ENCODE results near the gene EML6.

DNA sequence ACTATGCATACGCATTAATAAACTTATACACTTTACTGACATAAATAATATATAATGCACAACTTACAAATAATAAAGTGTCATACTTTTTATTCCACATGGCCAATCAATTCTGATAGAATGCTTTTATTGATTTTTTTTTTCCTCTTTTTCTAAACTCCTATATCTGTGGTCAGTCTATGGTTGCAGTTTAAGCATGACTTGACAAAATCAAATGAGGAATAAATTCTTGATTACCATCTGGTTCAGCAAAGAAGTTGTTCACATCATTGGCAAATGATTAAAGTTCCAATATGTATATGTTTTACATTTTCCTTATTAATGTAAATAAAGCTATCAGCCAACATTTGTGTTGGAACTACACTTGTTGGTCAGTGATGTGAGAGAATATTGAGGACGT is 83.5 kb downstream of the EML6 start:
- TF ChIP-seq, protein P1, sequence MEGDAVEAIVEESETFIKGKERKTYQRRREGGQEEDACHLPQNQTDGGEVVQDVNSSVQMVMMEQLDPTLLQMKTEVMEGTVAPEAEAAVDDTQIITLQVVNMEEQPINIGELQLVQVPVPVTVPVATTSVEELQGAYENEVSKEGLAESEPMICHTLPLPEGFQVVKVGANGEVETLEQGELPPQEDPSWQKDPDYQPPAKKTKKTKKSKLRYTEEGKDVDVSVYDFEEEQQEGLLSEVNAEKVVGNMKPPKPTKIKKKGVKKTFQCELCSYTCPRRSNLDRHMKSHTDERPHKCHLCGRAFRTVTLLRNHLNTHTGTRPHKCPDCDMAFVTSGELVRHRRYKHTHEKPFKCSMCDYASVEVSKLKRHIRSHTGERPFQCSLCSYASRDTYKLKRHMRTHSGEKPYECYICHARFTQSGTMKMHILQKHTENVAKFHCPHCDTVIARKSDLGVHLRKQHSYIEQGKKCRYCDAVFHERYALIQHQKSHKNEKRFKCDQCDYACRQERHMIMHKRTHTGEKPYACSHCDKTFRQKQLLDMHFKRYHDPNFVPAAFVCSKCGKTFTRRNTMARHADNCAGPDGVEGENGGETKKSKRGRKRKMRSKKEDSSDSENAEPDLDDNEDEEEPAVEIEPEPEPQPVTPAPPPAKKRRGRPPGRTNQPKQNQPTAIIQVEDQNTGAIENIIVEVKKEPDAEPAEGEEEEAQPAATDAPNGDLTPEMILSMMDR (conservative IDR thresholded peaks at IDR 0.05; ENCODE audit: low read depth in 2 of 2) = no peak
- TF ChIP-seq EZH2 (IDR thresholded peaks at IDR 0.05; ENCODE audit: low read depth, unreplicated experiment) = no peak
- TF ChIP-seq EZH2phosphoT487 (IDR thresholded peaks at IDR 0.05; ENCODE audit: unreplicated experiment) = no peak
- TF ChIP-seq, protein P2, sequence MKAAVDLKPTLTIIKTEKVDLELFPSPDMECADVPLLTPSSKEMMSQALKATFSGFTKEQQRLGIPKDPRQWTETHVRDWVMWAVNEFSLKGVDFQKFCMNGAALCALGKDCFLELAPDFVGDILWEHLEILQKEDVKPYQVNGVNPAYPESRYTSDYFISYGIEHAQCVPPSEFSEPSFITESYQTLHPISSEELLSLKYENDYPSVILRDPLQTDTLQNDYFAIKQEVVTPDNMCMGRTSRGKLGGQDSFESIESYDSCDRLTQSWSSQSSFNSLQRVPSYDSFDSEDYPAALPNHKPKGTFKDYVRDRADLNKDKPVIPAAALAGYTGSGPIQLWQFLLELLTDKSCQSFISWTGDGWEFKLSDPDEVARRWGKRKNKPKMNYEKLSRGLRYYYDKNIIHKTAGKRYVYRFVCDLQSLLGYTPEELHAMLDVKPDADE (IDR thresholded peaks at IDR 0.05) = no peak
- TF ChIP-seq, protein P3, sequence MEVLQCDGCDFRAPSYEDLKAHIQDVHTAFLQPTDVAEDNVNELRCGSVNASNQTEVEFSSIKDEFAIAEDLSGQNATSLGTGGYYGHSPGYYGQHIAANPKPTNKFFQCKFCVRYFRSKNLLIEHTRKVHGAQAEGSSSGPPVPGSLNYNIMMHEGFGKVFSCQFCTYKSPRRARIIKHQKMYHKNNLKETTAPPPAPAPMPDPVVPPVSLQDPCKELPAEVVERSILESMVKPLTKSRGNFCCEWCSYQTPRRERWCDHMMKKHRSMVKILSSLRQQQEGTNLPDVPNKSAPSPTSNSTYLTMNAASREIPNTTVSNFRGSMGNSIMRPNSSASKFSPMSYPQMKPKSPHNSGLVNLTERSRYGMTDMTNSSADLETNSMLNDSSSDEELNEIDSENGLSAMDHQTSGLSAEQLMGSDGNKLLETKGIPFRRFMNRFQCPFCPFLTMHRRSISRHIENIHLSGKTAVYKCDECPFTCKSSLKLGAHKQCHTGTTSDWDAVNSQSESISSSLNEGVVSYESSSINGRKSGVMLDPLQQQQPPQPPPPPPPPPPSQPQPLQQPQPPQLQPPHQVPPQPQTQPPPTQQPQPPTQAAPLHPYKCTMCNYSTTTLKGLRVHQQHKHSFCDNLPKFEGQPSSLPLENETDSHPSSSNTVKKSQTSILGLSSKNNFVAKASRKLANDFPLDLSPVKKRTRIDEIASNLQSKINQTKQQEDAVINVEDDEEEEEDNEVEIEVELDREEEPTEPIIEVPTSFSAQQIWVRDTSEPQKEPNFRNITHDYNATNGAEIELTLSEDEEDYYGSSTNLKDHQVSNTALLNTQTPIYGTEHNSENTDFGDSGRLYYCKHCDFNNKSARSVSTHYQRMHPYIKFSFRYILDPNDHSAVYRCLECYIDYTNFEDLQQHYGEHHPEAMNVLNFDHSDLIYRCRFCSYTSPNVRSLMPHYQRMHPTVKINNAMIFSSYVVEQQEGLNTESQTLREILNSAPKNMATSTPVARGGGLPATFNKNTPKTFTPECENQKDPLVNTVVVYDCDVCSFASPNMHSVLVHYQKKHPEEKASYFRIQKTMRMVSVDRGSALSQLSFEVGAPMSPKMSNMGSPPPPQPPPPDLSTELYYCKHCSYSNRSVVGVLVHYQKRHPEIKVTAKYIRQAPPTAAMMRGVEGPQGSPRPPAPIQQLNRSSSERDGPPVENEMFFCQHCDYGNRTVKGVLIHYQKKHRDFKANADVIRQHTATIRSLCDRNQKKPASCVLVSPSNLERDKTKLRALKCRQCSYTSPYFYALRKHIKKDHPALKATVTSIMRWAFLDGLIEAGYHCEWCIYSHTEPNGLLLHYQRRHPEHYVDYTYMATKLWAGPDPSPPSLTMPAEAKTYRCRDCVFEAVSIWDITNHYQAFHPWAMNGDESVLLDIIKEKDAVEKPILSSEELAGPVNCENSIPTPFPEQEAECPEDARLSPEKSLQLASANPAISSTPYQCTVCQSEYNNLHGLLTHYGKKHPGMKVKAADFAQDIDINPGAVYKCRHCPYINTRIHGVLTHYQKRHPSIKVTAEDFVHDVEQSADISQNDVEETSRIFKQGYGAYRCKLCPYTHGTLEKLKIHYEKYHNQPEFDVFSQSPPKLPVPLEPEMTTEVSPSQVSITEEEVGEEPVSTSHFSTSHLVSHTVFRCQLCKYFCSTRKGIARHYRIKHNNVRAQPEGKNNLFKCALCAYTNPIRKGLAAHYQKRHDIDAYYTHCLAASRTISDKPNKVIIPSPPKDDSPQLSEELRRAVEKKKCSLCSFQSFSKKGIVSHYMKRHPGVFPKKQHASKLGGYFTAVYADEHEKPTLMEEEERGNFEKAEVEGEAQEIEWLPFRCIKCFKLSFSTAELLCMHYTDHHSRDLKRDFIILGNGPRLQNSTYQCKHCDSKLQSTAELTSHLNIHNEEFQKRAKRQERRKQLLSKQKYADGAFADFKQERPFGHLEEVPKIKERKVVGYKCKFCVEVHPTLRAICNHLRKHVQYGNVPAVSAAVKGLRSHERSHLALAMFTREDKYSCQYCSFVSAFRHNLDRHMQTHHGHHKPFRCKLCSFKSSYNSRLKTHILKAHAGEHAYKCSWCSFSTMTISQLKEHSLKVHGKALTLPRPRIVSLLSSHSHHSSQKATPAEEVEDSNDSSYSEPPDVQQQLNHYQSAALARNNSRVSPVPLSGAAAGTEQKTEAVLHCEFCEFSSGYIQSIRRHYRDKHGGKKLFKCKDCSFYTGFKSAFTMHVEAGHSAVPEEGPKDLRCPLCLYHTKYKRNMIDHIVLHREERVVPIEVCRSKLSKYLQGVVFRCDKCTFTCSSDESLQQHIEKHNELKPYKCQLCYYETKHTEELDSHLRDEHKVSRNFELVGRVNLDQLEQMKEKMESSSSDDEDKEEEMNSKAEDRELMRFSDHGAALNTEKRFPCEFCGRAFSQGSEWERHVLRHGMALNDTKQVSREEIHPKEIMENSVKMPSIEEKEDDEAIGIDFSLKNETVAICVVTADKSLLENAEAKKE (CRISPR knock-in tag; IDR thresholded peaks at IDR 0.05) = no peak
- TF ChIP-seq POLR2AphosphoS5 (IDR thresholded peaks at IDR 0.05; ENCODE audit: low read depth) = no peak
- TF ChIP-seq CREB1 (CRISPR knock-in tag; IDR thresholded peaks at IDR 0.05; ENCODE audit: low read depth) = no peak
- TF ChIP-seq NANOG (IDR thresholded peaks at IDR 0.05; ENCODE audit: borderline replicate concordance) = no peak
- TF ChIP-seq, protein P4, sequence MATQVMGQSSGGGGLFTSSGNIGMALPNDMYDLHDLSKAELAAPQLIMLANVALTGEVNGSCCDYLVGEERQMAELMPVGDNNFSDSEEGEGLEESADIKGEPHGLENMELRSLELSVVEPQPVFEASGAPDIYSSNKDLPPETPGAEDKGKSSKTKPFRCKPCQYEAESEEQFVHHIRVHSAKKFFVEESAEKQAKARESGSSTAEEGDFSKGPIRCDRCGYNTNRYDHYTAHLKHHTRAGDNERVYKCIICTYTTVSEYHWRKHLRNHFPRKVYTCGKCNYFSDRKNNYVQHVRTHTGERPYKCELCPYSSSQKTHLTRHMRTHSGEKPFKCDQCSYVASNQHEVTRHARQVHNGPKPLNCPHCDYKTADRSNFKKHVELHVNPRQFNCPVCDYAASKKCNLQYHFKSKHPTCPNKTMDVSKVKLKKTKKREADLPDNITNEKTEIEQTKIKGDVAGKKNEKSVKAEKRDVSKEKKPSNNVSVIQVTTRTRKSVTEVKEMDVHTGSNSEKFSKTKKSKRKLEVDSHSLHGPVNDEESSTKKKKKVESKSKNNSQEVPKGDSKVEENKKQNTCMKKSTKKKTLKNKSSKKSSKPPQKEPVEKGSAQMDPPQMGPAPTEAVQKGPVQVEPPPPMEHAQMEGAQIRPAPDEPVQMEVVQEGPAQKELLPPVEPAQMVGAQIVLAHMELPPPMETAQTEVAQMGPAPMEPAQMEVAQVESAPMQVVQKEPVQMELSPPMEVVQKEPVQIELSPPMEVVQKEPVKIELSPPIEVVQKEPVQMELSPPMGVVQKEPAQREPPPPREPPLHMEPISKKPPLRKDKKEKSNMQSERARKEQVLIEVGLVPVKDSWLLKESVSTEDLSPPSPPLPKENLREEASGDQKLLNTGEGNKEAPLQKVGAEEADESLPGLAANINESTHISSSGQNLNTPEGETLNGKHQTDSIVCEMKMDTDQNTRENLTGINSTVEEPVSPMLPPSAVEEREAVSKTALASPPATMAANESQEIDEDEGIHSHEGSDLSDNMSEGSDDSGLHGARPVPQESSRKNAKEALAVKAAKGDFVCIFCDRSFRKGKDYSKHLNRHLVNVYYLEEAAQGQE (IDR thresholded peaks at IDR 0.05; ENCODE audit: unreplicated experiment) = no peak
- no peak for TF ChIP-seq JUNB (IDR thresholded peaks at IDR 0.05; ENCODE audit: unreplicated experiment)
- TF ChIP-seq STAT1 (IDR thresholded peaks at IDR 0.05; ENCODE audit: unreplicated experiment) = no peak
- TF ChIP-seq ZNF331 (CRISPR knock-in tag; IDR thresholded peaks at IDR 0.05; ENCODE audit: low read depth) = no peak

Data from GM23338 (cell line).